Stomach (tissue), 4 donors: Measurements from ENCODE around the gene TRERF1.

Experiments used
- CTCF ChIP-seq, 7 experiments: fragments of 450-650 bp in 4 of 7; fragments of 200-600 bp in 3 of 7; sonication (generic) in 3 of 7; IDR thresholded peaks; one replicate each; pipeline ENCODE4 v1.5.1; 2016 to 2019; ENCODE audit warnings: antibody characterized with exemption in 7 of 7, control low read depth in 2 of 7, mild to moderate bottlenecking in 1 of 7
- EP300 ChIP-seq: sonication (generic); formaldehyde crosslinking; IDR thresholded peaks from one replicate; pipeline ENCODE4 v1.6.1; 2017; ENCODE audit warnings: antibody characterized with exemption
- POLR2A ChIP-seq, 4 donors: fragments of 450-650 bp; IDR thresholded peaks; one replicate each; pipeline ENCODE4 v1.6.1; 2016; ENCODE audit warnings: antibody characterized with exemption in 4 of 4, control low read depth in 2 of 4, mild to moderate bottlenecking in 1 of 4, moderate library complexity in 1 of 4
- POLR2AphosphoS5 ChIP-seq, 3 donors: sonication (generic); formaldehyde crosslinking; IDR thresholded peaks; one replicate each; pipeline ENCODE4 v1.6.1; 2016; ENCODE audit warnings: antibody characterized with exemption in 3 of 3

- TF ChIP-seq CTCF (IDR thresholded peaks at IDR 0.05) (no peak), POLR2A (IDR thresholded peaks at IDR 0.05) (no peak), POLR2AphosphoS5 (IDR thresholded peaks at IDR 0.05) (peak in 2 of 3 donors; percentile 21 to 28), EP300 (no peak)
These were observed 61.3 kb downstream of the TRERF1 start for GRCh38 chr6:42390228-42390934.
